ENCODE measurements around the gene ADIG. TPM values are rescaled to one million over a fixed set of nuclear protein-coding genes. Genes with fewer than 3 reads are reported as not detected.

The ADIG gene
- total and polyA plus RNA-seq, 2 of the 13 experiments (the other 11 are each of a cell fraction or from before 2014, with no cell fraction given) = 0.15 TPM; not detected in 1

DNA sequence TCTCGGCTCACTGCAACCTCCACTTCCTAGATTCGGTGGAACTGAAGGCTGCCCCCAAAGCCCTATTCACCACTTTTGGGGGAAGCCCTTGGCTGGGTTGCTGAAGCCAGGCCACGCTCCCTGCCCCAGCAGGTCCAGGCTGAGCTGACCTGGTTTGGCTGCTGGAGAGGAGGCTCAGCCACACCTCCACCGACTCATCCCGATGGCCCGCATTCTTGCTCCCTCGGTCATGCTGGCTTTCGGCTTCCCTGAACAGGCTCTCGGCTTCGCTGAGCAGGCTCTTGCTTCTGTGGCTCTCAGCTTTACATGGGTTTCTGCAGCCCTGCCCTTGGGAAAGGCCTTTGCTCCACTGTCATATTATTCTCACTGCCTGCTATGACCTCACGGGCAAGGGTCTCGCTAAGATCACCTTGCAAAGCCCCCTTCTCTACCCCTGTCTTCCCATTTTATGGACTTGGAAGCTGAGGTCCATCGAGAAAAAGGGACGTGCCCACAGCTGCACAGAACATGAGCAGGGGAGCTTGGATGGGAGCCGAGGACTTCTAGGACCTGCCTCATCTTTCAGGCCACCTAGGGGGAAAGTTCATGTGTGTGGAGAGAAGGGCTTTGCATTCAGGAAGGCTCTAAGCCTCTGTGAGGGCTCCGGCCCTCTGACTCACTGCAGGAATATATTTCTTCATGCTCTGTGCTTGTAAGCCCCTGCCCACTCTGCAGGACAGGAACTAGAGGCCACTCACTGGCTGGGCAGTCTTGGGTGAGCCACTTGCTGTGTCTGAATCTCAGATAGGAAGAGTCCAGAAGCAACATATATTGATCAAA lies 36.2 kb downstream of the ADIG start (continued):
- TF ChIP-seq FOXK1 (CRISPR knock-in tag; IDR thresholded peaks at IDR 0.05; ENCODE audit: borderline replicate concordance, low read depth) (no peak), ZNF292 (CRISPR knock-in tag; IDR thresholded peaks at IDR 0.05; ENCODE audit: borderline replicate concordance, low read depth) (no peak), FOXO1 (CRISPR knock-in tag; IDR thresholded peaks at IDR 0.05) (no peak), RFX5 (IDR thresholded peaks at IDR 0.05; ENCODE audit: low read depth, low read length) (no peak), KDM2A (CRISPR knock-in tag; IDR thresholded peaks at IDR 0.05; ENCODE audit: borderline replicate concordance, low read depth) (no peak), ATRX (CRISPR knock-in tag; IDR thresholded peaks at IDR 0.05; ENCODE audit: borderline replicate concordance) (no peak), JUNB (CRISPR knock-in tag; IDR thresholded peaks at IDR 0.05; ENCODE audit: borderline replicate concordance) (no peak), MYC (CRISPR knock-in tag; IDR thresholded peaks at IDR 0.05; ENCODE audit: borderline replicate concordance) (0 out of 2 replicates have a peak, but pooled peaks have one; percentile 16), GATAD1 (CRISPR knock-in tag; IDR thresholded peaks at IDR 0.05) (no peak), PAF1 (CRISPR knock-in tag; IDR thresholded peaks at IDR 0.05) (no peak), SALL2 (CRISPR knock-in tag; IDR thresholded peaks at IDR 0.05) (0 out of 2 replicates have a peak, but pooled peaks have one; percentile 57), ZFYVE20 (CRISPR knock-in tag; IDR thresholded peaks at IDR 0.05; ENCODE audit: borderline replicate concordance, low read depth) (no peak)
- TF ChIP-seq, protein P1, sequence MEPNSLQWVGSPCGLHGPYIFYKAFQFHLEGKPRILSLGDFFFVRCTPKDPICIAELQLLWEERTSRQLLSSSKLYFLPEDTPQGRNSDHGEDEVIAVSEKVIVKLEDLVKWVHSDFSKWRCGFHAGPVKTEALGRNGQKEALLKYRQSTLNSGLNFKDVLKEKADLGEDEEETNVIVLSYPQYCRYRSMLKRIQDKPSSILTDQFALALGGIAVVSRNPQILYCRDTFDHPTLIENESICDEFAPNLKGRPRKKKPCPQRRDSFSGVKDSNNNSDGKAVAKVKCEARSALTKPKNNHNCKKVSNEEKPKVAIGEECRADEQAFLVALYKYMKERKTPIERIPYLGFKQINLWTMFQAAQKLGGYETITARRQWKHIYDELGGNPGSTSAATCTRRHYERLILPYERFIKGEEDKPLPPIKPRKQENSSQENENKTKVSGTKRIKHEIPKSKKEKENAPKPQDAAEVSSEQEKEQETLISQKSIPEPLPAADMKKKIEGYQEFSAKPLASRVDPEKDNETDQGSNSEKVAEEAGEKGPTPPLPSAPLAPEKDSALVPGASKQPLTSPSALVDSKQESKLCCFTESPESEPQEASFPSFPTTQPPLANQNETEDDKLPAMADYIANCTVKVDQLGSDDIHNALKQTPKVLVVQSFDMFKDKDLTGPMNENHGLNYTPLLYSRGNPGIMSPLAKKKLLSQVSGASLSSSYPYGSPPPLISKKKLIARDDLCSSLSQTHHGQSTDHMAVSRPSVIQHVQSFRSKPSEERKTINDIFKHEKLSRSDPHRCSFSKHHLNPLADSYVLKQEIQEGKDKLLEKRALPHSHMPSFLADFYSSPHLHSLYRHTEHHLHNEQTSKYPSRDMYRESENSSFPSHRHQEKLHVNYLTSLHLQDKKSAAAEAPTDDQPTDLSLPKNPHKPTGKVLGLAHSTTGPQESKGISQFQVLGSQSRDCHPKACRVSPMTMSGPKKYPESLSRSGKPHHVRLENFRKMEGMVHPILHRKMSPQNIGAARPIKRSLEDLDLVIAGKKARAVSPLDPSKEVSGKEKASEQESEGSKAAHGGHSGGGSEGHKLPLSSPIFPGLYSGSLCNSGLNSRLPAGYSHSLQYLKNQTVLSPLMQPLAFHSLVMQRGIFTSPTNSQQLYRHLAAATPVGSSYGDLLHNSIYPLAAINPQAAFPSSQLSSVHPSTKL (CRISPR knock-in tag; IDR thresholded peaks at IDR 0.05) = no peak
- TF ChIP-seq, protein P2, sequence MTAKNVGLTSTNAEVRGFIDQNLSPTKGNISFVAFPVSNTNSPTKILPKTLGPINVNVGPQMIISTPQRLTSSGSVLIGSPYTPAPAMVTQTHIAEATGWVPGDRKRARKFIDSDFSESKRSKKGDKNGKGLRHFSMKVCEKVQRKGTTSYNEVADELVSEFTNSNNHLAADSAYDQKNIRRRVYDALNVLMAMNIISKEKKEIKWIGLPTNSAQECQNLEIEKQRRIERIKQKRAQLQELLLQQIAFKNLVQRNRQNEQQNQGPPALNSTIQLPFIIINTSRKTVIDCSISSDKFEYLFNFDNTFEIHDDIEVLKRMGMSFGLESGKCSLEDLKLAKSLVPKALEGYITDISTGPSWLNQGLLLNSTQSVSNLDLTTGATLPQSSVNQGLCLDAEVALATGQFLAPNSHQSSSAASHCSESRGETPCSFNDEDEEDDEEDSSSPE (CRISPR knock-in tag; IDR thresholded peaks at IDR 0.05) = no peak
- TF ChIP-seq, protein P3, sequence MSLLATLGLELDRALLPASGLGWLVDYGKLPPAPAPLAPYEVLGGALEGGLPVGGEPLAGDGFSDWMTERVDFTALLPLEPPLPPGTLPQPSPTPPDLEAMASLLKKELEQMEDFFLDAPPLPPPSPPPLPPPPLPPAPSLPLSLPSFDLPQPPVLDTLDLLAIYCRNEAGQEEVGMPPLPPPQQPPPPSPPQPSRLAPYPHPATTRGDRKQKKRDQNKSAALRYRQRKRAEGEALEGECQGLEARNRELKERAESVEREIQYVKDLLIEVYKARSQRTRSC (CRISPR knock-in tag; IDR thresholded peaks at IDR 0.05; ENCODE audit: low read depth) = no peak

All from HepG2 (cell line).